Neural crest cell (in vitro differentiated cells): Measurements from ENCODE around the gene GAPDHS. TPM values are rescaled to one million over a fixed set of nuclear protein-coding genes. Genes with fewer than 3 reads are reported as not detected.
A peak's percentile ranks its signal among the peaks of the same experiment; 100 is the strongest.

Experiments used
- DNase-seq: peaks from one replicate; pipeline ENCODE4 v3.0.0; 2021; ENCODE audit warnings: low read depth, mixed read lengths, low spot score
- H3K27ac Mint-ChIP-seq: one replicate; pipeline ENCODE4 v1.8.0; 2021; ENCODE audit warnings: mild to moderate bottlenecking, mixed read lengths; ENCODE audit not compliant: unreplicated experiment
- H3K27me3 Mint-ChIP-seq: 2 replicates; pipeline ENCODE4 v1.8.0; 2021; ENCODE audit warnings: low read depth, mild to moderate bottlenecking, mixed read lengths
- H3K36me3 Mint-ChIP-seq: 2 replicates; pipeline ENCODE4 v1.8.0; 2021; ENCODE audit warnings: low read depth, mild to moderate bottlenecking, mixed read lengths
- H3K4me1 Mint-ChIP-seq: 2 replicates; pipeline ENCODE4 v1.8.0; 2021; ENCODE audit warnings: mixed read lengths
- H3K4me3 Mint-ChIP-seq: one replicate; pipeline ENCODE4 v1.8.0; 2021; ENCODE audit warnings: mild to moderate bottlenecking, mixed read lengths
- H3K9me3 Mint-ChIP-seq: 2 replicates; pipeline ENCODE4 v1.8.0; 2021; ENCODE audit warnings: mixed read lengths
- CTCF ChIP-seq: fragments of 200-600 bp; sonication (generic); conservative IDR thresholded peaks from 2 replicates; pipeline ENCODE4 v1.5.0; 2021; ENCODE audit warnings: antibody characterized with exemption, mild to moderate bottlenecking
- total RNA-seq: library from RNA; stranded (reverse); gene quantifications from 2 replicates; pipeline ENCODE4 v1.2.1, GENCODE V29; 2021

Gene GAPDHS
- total RNA-seq, 1 donor from 2014 or later = not detected

DNA sequence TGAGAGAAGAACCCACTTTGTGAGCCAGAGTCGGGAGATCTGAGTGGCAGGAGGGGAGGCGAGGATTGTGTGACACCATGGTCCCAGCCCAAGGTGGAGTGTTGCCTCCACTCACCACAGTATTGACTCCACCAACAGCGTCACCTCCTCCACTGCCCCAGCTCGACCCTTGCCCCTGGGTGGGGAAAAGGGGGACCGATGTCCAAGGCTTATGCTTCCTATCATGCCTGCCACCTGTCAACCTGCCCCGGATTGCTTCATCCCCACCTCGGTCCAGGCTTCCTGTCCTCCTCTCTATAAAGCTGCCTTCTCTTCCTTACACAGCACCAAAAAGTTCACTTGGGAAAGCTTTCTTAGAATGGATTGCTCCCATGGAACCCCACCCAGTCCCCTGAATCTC, 27.2 kb upstream of the GAPDHS start:
- no peaks in the 10 kb centered on the region for H3K36me3 Mint-ChIP-seq
- no peaks in the 10 kb centered on the region for H3K4me1 Mint-ChIP-seq
- TF ChIP-seq CTCF = no peak
- H3K9me3 Mint-ChIP-seq = no peaks in the 10 kb centered on the region
- DNase-seq = no peak
- H3K27ac Mint-ChIP-seq = no peak overlapping the region
- H3K27me3 Mint-ChIP-seq = peaks cover 78% of the 10 kb centered on the region
- no peak overlapping the region for H3K4me3 Mint-ChIP-seq

- DNase-seq = no peak
- Mint-ChIP-seq H3K27me3 (peaks cover 92% of the 10 kb centered on the region), H3K4me3 (no peak overlapping the region), H3K9me3 (no peaks in the 10 kb centered on the region), H3K36me3 (no peaks in the 10 kb centered on the region), H3K27ac (no peak overlapping the region), H3K4me1 (no peaks in the 10 kb centered on the region)
- no peak for TF ChIP-seq CTCF
These were observed 25.7 kb upstream of the GAPDHS start for GRCh38 chr19:35507561-35507960.

- no peak overlapping the region for H3K4me3 Mint-ChIP-seq
- no peak for TF ChIP-seq CTCF
- no peak for DNase-seq
These were observed 25.1 kb upstream of the GAPDHS start for GRCh38 chr19:35508129-35508528.

GRCh38 chr19:35509018-35509652, 24.1 kb upstream of the GAPDHS start:
- no peak for DNase-seq
- Mint-ChIP-seq H3K27ac (no peak overlapping the region), H3K4me1 (no peaks in the 10 kb centered on the region), H3K4me3 (no peak overlapping the region), H3K27me3 (peaks cover 95% of the 10 kb centered on the region), H3K36me3 (no peaks in the 10 kb centered on the region), H3K9me3 (no peaks in the 10 kb centered on the region)
- no peak for TF ChIP-seq CTCF

More at GRCh38 chr19:35508129-35508528, 25.1 kb upstream of the GAPDHS start:
- no peaks in the 10 kb centered on the region for H3K36me3 Mint-ChIP-seq
- no peaks in the 10 kb centered on the region for H3K4me1 Mint-ChIP-seq
- peaks cover 92% of the 10 kb centered on the region for H3K27me3 Mint-ChIP-seq
- H3K27ac Mint-ChIP-seq = no peak overlapping the region
- H3K9me3 Mint-ChIP-seq = no peaks in the 10 kb centered on the region

DNA sequence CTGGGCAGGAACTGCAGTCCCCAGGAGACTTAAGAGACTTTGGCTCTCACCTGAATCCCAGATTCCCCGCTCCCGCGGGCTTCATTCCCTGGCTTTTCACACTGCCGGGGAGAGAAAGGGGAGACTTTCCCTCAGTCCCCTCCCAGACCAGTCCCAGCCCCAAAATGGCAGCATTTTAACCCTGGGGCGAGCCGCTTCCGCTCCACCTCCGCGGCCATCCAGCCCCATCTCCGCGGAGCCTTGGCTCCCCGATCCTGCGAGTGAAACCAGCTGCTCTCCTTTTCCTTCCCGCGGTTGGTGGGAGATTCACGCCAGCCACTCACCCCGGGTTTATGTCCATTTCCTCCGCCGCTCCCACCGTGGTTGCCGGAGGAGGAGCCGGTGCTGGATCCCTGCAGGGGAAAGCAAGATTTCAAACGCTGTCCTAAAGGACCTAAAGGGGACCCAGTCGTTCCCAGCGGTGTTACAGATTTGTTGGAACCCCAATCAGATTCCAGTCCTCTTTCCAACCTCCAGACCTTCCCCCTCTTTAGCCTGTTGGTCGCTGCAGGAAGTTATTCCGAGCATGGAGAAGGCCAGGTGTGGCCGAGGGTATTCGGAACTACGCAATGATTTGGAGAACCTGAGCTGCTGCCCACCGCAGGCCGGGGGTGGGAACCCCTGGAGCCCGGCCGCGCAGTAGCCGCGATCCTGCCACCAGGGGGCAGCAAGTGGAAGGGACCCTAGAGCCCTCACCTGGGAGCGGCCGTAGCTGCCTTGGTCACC, 23.2 kb upstream of the GAPDHS start:
- no peak overlapping the region for H3K4me3 Mint-ChIP-seq
- peaks cover 91% of the 10 kb centered on the region for H3K27me3 Mint-ChIP-seq
- DNase-seq = peak; percentile 76
- H3K9me3 Mint-ChIP-seq = no peaks in the 10 kb centered on the region
- no peak overlapping the region for H3K27ac Mint-ChIP-seq
- H3K36me3 Mint-ChIP-seq = no peaks in the 10 kb centered on the region
- no peaks in the 10 kb centered on the region for H3K4me1 Mint-ChIP-seq
- peak; percentile 99 for TF ChIP-seq CTCF
